DND-41 (cell line): ENCODE results near the gene GNA14.

ENCODE experiments used
- ATAC-seq: fragments of 200-7000 bp; cut with Tn5 transposase; 3 replicates; pipeline ENCODE4 v1.9.1; 2021; ENCODE audit warnings: low read depth; ENCODE audit not compliant: insufficient read depth
- DNase-seq: peaks from one replicate; pipeline ENCODE4 v3.0.0-alpha.2; 2020
- H2AFZ ChIP-seq: 2 replicates; pipeline ENCODE4 v1.6.0; 2012; ENCODE audit warnings: low read depth, low read length
- H3K27ac ChIP-seq: 2 replicates; pipeline ENCODE4 v1.5.1; 2012; ENCODE audit warnings: low read length, inconsistent platforms
- H3K27me3 ChIP-seq: fragments of 200-600 bp; sonication (generic); 2 replicates; pipeline ENCODE4 v1.6.0; 2012; ENCODE audit warnings: low read length, mild to moderate bottlenecking, inconsistent platforms; ENCODE audit not compliant: insufficient read depth, poor library complexity
- H3K36me3 ChIP-seq: 2 replicates; pipeline ENCODE4 v1.5.1; 2012; ENCODE audit warnings: low read length, inconsistent platforms; ENCODE audit not compliant: insufficient read depth
- H3K4me1 ChIP-seq: 2 replicates; pipeline ENCODE4 v1.5.1; 2012; ENCODE audit warnings: mild to moderate bottlenecking, low read length; ENCODE audit not compliant: insufficient read depth
- H3K4me2 ChIP-seq: 2 replicates; pipeline ENCODE4 v1.6.0; 2012; ENCODE audit warnings: mild to moderate bottlenecking, moderate library complexity, low read length, inconsistent platforms; ENCODE audit not compliant: insufficient read depth
- H3K4me3 ChIP-seq, 2 experiments: fragments of 200-600 bp in 1 of 2; shearing (Covaris generic) in 1 of 2; 2 replicates each; pipeline ENCODE4 v1.5.1; 2012 to 2016; ENCODE audit warnings: inconsistent platforms in 2 of 2, low read length in 2 of 2, mild to moderate bottlenecking in 2 of 2, low read depth in 1 of 2, moderate library complexity in 1 of 2
- H3K79me2 ChIP-seq: 2 replicates; pipeline ENCODE4 v1.6.0; 2012; ENCODE audit warnings: low read length, inconsistent platforms; ENCODE audit not compliant: insufficient read depth
- H3K9ac ChIP-seq: 2 replicates; pipeline ENCODE4 v1.6.0; 2012; ENCODE audit warnings: low read depth, mild to moderate bottlenecking, inconsistent platforms, low read length, moderate library complexity
- H3K9me3 ChIP-seq: 2 replicates; pipeline ENCODE4 v1.5.1; 2012; ENCODE audit warnings: low read length, moderate library complexity, mild to moderate bottlenecking, inconsistent platforms; ENCODE audit not compliant: insufficient read depth, severe bottlenecking
- H4K20me1 ChIP-seq: 2 replicates; pipeline ENCODE4 v1.6.0; 2012; ENCODE audit warnings: low read length; ENCODE audit not compliant: insufficient read depth
- CTCF ChIP-seq: IDR thresholded peaks from 2 replicates; pipeline ENCODE4 v1.5.1; 2012; ENCODE audit warnings: borderline replicate concordance, low read length, moderate library complexity, mild to moderate bottlenecking; ENCODE audit not compliant: poor library complexity, severe bottlenecking; ENCODE audit errors: extremely low read depth
- EZH2 ChIP-seq: IDR thresholded peaks from 3 replicates; pipeline ENCODE4 v1.6.1; 2012; ENCODE audit warnings: borderline replicate concordance, low read depth, mild to moderate bottlenecking, moderate library complexity, low read length, inconsistent platforms; ENCODE audit not compliant: severe bottlenecking

Gene GNA14

GRCh38 chr9:77471572-77471971 lies 176.6 kb downstream of the GNA14 start:
- no peak overlapping the region for H3K27ac ChIP-seq
- H3K27me3 ChIP-seq, result no peaks in the 10 kb centered on the region
- no peak overlapping the region for H2AFZ ChIP-seq
- H3K36me3 ChIP-seq, result no peaks in the 10 kb centered on the region
- no peaks in the 10 kb centered on the region for H3K9me3 ChIP-seq
- no peaks in the 10 kb centered on the region for H3K79me2 ChIP-seq
- DNase-seq (no peak), ATAC-seq (no peak)
- H3K4me1 ChIP-seq, result peaks cover 10% of the 10 kb centered on the region
- no peak overlapping the region for H3K9ac ChIP-seq
- no peak overlapping the region for H3K4me2 ChIP-seq
- no peaks in the 10 kb centered on the region for H4K20me1 ChIP-seq
- TF ChIP-seq EZH2, result no peak
- no peak for TF ChIP-seq CTCF
- H3K4me3 ChIP-seq, result no peak overlapping the region

GRCh38 chr9:77469515-77470231 lies 178.4 kb downstream of the GNA14 start:
- Histone ChIP-seq H3K27me3 (no peaks in the 10 kb centered on the region), H3K36me3 (no peaks in the 10 kb centered on the region), H2AFZ (no peak overlapping the region), H3K4me1 (no peaks in the 10 kb centered on the region), H3K9ac (no peak overlapping the region), H4K20me1 (no peaks in the 10 kb centered on the region), H3K4me3 (no peak overlapping the region), H3K27ac (no peak overlapping the region), H3K9me3 (no peaks in the 10 kb centered on the region), H3K4me2 (no peak overlapping the region), H3K79me2 (no peaks in the 10 kb centered on the region)
- ATAC-seq (no peak), DNase-seq (no peak)
- no peak for TF ChIP-seq CTCF
- no peak for TF ChIP-seq EZH2

GRCh38 chr9:77464661-77465060 lies 183.5 kb downstream of the GNA14 start:
- no peak for ATAC-seq
- Histone ChIP-seq H3K9ac (no peak overlapping the region), H3K4me1 (no peaks in the 10 kb centered on the region), H2AFZ (no peak overlapping the region), H4K20me1 (no peaks in the 10 kb centered on the region), H3K27ac (no peak overlapping the region), H3K36me3 (no peaks in the 10 kb centered on the region), H3K79me2 (no peaks in the 10 kb centered on the region), H3K4me3 (no peak overlapping the region), H3K27me3 (no peaks in the 10 kb centered on the region), H3K9me3 (no peaks in the 10 kb centered on the region), H3K4me2 (no peak overlapping the region)
- TF ChIP-seq CTCF, result no peak
- TF ChIP-seq EZH2, result no peak
- DNase-seq, result no peak

- no peak overlapping the region for H3K4me2 ChIP-seq
- no peak for ATAC-seq
- no peak for TF ChIP-seq CTCF
- TF ChIP-seq EZH2, result no peak
Observed at GRCh38 chr9:77463151-77463550, 185.0 kb downstream of the GNA14 start.

More at GRCh38 chr9:77463151-77463550, 185.0 kb downstream of the GNA14 start:
- H3K4me1 ChIP-seq, result no peaks in the 10 kb centered on the region
- no peaks in the 10 kb centered on the region for H3K27me3 ChIP-seq
- no peak overlapping the region for H3K9ac ChIP-seq
- no peaks in the 10 kb centered on the region for H3K9me3 ChIP-seq
- no peaks in the 10 kb centered on the region for H3K79me2 ChIP-seq
- no peak overlapping the region for H3K27ac ChIP-seq
- no peak overlapping the region for H2AFZ ChIP-seq
- H4K20me1 ChIP-seq, result no peaks in the 10 kb centered on the region
- DNase-seq, result no peak
- H3K36me3 ChIP-seq, result no peaks in the 10 kb centered on the region
- no peak overlapping the region for H3K4me3 ChIP-seq
